Prostate gland (tissue), 2 donors: Measurements from ENCODE around the gene COL5A1.

ENCODE experiments used
- POLR2A ChIP-seq: fragments of 450-650 bp; IDR thresholded peaks from one replicate; pipeline ENCODE4 v1.6.1; 2016; ENCODE audit warnings: antibody characterized with exemption, mild to moderate bottlenecking
- TF ChIP-seq, protein P1 (sequence below), 4 experiments: fragments of 200-600 bp in 2 of 4; fragments of 450-650 bp in 2 of 4; sonication (generic) in 2 of 4; IDR thresholded peaks; 1 replicate in 3 of 4; 2 replicates in 1 of 4; pipeline ENCODE4 v1.5.1; 2016 to 2019; ENCODE audit warnings: antibody characterized with exemption in 4 of 4, mild to moderate bottlenecking in 2 of 4, moderate library complexity in 2 of 4

DNA sequence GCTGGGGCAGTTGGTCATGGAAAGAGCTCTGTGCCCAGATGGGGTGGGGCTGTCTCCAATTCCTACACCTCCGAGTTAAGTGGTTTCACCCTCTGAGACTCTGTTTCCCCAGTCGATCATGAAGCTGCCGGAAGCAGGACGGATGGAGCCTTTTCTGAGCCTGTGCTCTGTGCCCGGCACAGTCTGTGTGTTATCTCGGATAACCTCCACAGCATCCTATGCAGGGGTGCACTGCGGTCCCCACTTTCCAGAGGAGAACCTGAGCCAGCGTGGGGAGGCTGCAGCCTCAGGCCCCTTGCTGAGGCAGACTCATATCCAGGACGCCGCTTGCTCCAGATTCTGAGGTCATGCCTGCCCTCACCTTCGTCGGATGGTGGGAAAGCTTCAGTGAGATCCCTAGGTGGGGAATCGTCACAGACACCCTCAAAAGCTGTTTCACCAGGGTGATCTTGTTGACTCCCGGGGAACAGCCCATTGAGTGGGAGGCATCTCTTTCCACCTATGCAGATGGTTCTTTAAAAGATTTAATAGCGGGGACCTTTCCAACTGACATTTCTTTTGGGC, 6.9 kb upstream of the COL5A1 start:
- TF ChIP-seq, protein P1, sequence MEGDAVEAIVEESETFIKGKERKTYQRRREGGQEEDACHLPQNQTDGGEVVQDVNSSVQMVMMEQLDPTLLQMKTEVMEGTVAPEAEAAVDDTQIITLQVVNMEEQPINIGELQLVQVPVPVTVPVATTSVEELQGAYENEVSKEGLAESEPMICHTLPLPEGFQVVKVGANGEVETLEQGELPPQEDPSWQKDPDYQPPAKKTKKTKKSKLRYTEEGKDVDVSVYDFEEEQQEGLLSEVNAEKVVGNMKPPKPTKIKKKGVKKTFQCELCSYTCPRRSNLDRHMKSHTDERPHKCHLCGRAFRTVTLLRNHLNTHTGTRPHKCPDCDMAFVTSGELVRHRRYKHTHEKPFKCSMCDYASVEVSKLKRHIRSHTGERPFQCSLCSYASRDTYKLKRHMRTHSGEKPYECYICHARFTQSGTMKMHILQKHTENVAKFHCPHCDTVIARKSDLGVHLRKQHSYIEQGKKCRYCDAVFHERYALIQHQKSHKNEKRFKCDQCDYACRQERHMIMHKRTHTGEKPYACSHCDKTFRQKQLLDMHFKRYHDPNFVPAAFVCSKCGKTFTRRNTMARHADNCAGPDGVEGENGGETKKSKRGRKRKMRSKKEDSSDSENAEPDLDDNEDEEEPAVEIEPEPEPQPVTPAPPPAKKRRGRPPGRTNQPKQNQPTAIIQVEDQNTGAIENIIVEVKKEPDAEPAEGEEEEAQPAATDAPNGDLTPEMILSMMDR (IDR thresholded peaks at IDR 0.05) = no peak
- TF ChIP-seq POLR2A = no peak
